ENCODE data around the gene DNM1L. TPM values are rescaled to one million over a fixed set of nuclear protein-coding genes. Genes with fewer than 3 reads are reported as not detected.

Gene DNM1L
- total and polyA plus RNA-seq, 2 donors (not counting 3 experiments of a cell fraction or from before 2014, with no cell fraction given) = 24.6 to 103 TPM

- dilution Hi-C loops (cut with MboI; ENCODE audit: extremely low pct_ligation_motif_present, low sequenced_read_pairs) (no loop called here), intact Hi-C loops (cut with micrococcal nuclease) (loop anchor here (5.0 kb wide), 1 partner anchor 764 kb away; no protein-coding TSS in a partner anchor)
- DNase-seq (ENCODE audit: low read depth, low spot score) = no peak
- ChIA-PET POLR2A (no interaction called here), CTCF (no interaction called here)
- no peaks in the 10 kb centered on the region for H3K9me3 ChIP-seq (replicated peaks; ENCODE audit: control insufficient read depth, insufficient read depth, low read length)
- no peaks in the 10 kb centered on the region for H3K4me1 ChIP-seq (ENCODE audit: control insufficient read depth, extremely low read depth, insufficient read depth, low read length)
- no peaks in the 10 kb centered on the region for H3K27me3 ChIP-seq (ENCODE audit: control insufficient read depth in 2 of 2, insufficient read depth in 2 of 2, low read length in 2 of 2)
- H3K79me2 ChIP-seq (ENCODE audit: control insufficient read depth, insufficient read depth, low read length) = no peaks in the 10 kb centered on the region
- no TSS peak for BruUV-seq (replicated peaks)
- no peak overlapping the region for H3K4me3 ChIP-seq (replicated peaks in 1 of 3; ENCODE audit: insufficient read depth in 1 of 3, low read depth in 1 of 3, low read length in 3 of 3)
- no peak for FAIRE-seq
- H3K9me1 ChIP-seq (replicated peaks; ENCODE audit: control insufficient read depth, extremely low read depth, insufficient read depth, low read length) = no peaks in the 10 kb centered on the region
- no peak overlapping the region for H2AFZ ChIP-seq (ENCODE audit: low read depth, low read length)
- no peak for TF ChIP-seq MYC (IDR thresholded peaks at IDR 0.05; ENCODE audit: low read depth, low read length)
- no peaks in the 10 kb centered on the region for H4K20me1 ChIP-seq (replicated peaks; ENCODE audit: control insufficient read depth, extremely low read depth, insufficient read depth, low read length)
- H3K27ac ChIP-seq (ENCODE audit: insufficient read depth, low read depth, low read length) = no peak overlapping the region
- H3K9ac ChIP-seq (replicated peaks; ENCODE audit: extremely low read depth, insufficient read depth, low read length) = no peak overlapping the region
- no peak overlapping the region for H3K4me2 ChIP-seq (ENCODE audit: insufficient read depth, low read length)
- H3K36me3 ChIP-seq (ENCODE audit: control insufficient read depth in 2 of 2, extremely low read depth in 1 of 2, insufficient read depth in 2 of 2, low read length in 2 of 2) = peaks cover 14 to 21% of the 10 kb centered on the region in 2 experiments
Observed at GRCh38 chr12:32641287-32641901, 37.7 kb upstream of the DNM1L start.

GRCh38 chr12:32644431-32644830, 34.7 kb upstream of the DNM1L start:
- CTCF ChIA-PET = interaction anchor here (1.2 kb wide), 1 partner anchor 13 kb away, joined by 3 read pairs; no protein-coding TSS in a partner anchor
- dilution Hi-C loops (cut with MboI; ENCODE audit: extremely low pct_ligation_motif_present, low sequenced_read_pairs) = no loop called here
- DNase-seq (ENCODE audit: low read depth, low spot score) (no peak), FAIRE-seq (no peak)
- Histone ChIP-seq H4K20me1 (replicated peaks; ENCODE audit: control insufficient read depth, extremely low read depth, insufficient read depth, low read length) (no peaks in the 10 kb centered on the region), H3K4me3 (replicated peaks in 1 of 3; ENCODE audit: insufficient read depth in 1 of 3, low read depth in 1 of 3, low read length in 3 of 3) (no peak overlapping the region), H3K79me2 (ENCODE audit: control insufficient read depth, insufficient read depth, low read length) (no peaks in the 10 kb centered on the region), H3K4me2 (ENCODE audit: insufficient read depth, low read length) (no peak overlapping the region), H3K27me3 (ENCODE audit: control insufficient read depth in 2 of 2, insufficient read depth in 2 of 2, low read length in 2 of 2) (no peaks in the 10 kb centered on the region), H3K9me3 (replicated peaks; ENCODE audit: control insufficient read depth, insufficient read depth, low read length) (no peaks in the 10 kb centered on the region), H2AFZ (ENCODE audit: low read depth, low read length) (no peak overlapping the region), H3K9ac (replicated peaks; ENCODE audit: extremely low read depth, insufficient read depth, low read length) (no peak overlapping the region), H3K4me1 (ENCODE audit: control insufficient read depth, extremely low read depth, insufficient read depth, low read length) (no peaks in the 10 kb centered on the region), H3K9me1 (replicated peaks; ENCODE audit: control insufficient read depth, extremely low read depth, insufficient read depth, low read length) (no peaks in the 10 kb centered on the region), H3K36me3 (ENCODE audit: control insufficient read depth in 2 of 2, extremely low read depth in 1 of 2, insufficient read depth in 2 of 2, low read length in 2 of 2) (peaks cover 8 to 16% of the 10 kb centered on the region in 2 experiments), H3K27ac (ENCODE audit: insufficient read depth, low read depth, low read length) (no peak overlapping the region)
- intact Hi-C loops (cut with micrococcal nuclease) = loop anchor here (5.0 kb wide), 1 partner anchor 767 kb away; no protein-coding TSS in a partner anchor
- no TSS peak for BruUV-seq (replicated peaks)
- POLR2A ChIA-PET = no interaction called here
- TF ChIP-seq POLR2A (IDR thresholded peaks at IDR 0.05; ENCODE audit: low read depth, low read length) = no peak
- no peak for TF ChIP-seq MAX (IDR thresholded peaks at IDR 0.05; ENCODE audit: insufficient read depth, insufficient read length)
- no peak for TF ChIP-seq GATA2 (IDR thresholded peaks at IDR 0.05; ENCODE audit: insufficient read depth, insufficient read length, low read depth, low read length)
- TF ChIP-seq POLR2AphosphoS5 (IDR thresholded peaks at IDR 0.05; ENCODE audit: insufficient read depth, low read depth, low read length) = no peak
- TF ChIP-seq JUN (IDR thresholded peaks at IDR 0.05; ENCODE audit: borderline replicate concordance, insufficient read depth, insufficient read length, low read depth) = no peak
- TF ChIP-seq FOS (IDR thresholded peaks at IDR 0.05; ENCODE audit: borderline replicate concordance, insufficient read depth, low read length) = no peak
- TF ChIP-seq EZH2 (IDR thresholded peaks at IDR 0.05; ENCODE audit: borderline replicate concordance, low read depth, low read length, severe bottlenecking) = no peak
- no peak for TF ChIP-seq MYC (IDR thresholded peaks at IDR 0.05; ENCODE audit: low read depth, low read length)
- TF ChIP-seq CTCF (IDR thresholded peaks at IDR 0.05; ENCODE audit: extremely low read depth in 1 of 2, insufficient read depth in 1 of 2, low read depth in 1 of 2, low read length in 2 of 2) = no peak

Data from endothelial cell of umbilical vein (primary cell).